ENCODE measurements around the gene PAX3. TPM values are rescaled to one million over a fixed set of nuclear protein-coding genes. Genes with fewer than 3 reads are reported as not detected.
"Not testable (repeated sequence)": the region's sequence is repeated elsewhere in the genome, so short reads cannot be mapped to it uniquely, and the experiment has no call there.

Gene PAX3
- total RNA-seq, 4 donors from 2014 or later: not detected

DNA sequence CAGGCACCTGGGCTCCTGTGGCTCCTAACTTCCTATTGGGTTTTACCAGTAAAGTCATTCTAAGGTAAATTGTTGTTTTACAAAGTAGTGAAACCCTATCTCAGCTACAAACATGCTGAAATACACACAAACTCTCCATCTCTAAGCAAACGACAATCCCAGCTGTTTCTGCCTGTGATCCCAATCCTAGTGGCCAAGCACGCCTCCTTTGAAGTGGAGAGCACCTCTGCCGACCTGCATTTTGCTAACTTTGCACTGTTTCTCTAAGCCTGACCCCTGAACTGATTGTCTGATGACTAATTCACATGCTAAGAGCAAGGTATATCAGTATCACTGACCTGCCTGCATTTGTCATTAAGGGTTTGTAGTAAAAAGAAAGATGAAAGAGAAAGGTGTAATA, 124.3 kb downstream of the PAX3 start:
- Histone ChIP-seq H3K27me3 (no peaks in the 10 kb centered on the region), H3K9me3 (no peaks in the 10 kb centered on the region), H3K4me1 (no peaks in the 10 kb centered on the region), H3K4me3 (no peak overlapping the region), H3K36me3 (no peaks in the 10 kb centered on the region), H3K27ac (no peak overlapping the region)
- no peak for TF ChIP-seq POLR2A (IDR thresholded peaks at IDR 0.05)
- TF ChIP-seq, protein P1, sequence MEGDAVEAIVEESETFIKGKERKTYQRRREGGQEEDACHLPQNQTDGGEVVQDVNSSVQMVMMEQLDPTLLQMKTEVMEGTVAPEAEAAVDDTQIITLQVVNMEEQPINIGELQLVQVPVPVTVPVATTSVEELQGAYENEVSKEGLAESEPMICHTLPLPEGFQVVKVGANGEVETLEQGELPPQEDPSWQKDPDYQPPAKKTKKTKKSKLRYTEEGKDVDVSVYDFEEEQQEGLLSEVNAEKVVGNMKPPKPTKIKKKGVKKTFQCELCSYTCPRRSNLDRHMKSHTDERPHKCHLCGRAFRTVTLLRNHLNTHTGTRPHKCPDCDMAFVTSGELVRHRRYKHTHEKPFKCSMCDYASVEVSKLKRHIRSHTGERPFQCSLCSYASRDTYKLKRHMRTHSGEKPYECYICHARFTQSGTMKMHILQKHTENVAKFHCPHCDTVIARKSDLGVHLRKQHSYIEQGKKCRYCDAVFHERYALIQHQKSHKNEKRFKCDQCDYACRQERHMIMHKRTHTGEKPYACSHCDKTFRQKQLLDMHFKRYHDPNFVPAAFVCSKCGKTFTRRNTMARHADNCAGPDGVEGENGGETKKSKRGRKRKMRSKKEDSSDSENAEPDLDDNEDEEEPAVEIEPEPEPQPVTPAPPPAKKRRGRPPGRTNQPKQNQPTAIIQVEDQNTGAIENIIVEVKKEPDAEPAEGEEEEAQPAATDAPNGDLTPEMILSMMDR (IDR thresholded peaks at IDR 0.05): no peak
- DNase-seq: no peak

DNA sequence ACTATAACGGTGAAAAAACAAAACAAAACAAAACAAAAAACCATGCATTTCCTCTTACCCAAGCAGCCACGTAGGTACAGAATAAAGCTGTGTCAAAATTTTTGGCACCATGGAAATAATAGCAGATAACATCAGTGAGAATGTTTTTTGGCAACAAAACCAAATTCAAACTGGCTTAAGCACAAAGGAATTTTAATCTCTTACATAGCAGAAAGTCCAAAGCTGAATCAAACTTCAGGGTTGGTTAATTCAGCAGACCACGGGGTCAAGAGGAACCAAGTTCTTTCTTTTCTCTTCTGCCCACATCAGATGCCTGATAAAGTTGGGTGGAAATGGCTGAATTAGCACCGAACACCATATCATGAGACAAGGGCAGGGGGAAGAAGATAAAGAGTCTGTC, 129.5 kb downstream of the PAX3 start:
- no peaks in the 10 kb centered on the region for H3K9me3 ChIP-seq
- no peak for TF ChIP-seq POLR2A (IDR thresholded peaks at IDR 0.05)
- TF ChIP-seq, protein P1 (IDR thresholded peaks at IDR 0.05): no peak
- no peaks in the 10 kb centered on the region for H3K27me3 ChIP-seq
- no peaks in the 10 kb centered on the region for H3K4me1 ChIP-seq
- no peaks in the 10 kb centered on the region for H3K36me3 ChIP-seq
- no peak overlapping the region for H3K27ac ChIP-seq
- no peak for DNase-seq
- H3K4me3 ChIP-seq: no peak overlapping the region

DNA sequence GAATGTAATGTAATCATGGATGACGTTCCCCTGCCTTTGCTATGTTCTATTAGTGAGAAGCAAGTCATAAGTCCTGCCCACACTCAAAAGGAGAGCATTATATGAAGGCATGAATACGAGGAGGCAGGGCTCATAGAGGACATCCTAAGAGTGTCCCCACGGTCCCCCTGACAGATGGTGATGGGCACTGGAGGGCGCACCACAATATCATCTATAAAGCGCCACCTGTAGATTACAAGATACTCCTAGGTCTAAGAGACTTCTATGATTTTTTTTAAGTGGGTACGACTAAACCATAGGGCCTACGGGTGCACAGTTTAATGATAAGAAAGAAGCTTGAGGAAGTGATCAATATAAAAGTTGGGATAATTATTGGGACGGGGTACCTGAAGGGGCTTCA, 131.0 kb downstream of the PAX3 start:
- DNase-seq: no peak

DNA sequence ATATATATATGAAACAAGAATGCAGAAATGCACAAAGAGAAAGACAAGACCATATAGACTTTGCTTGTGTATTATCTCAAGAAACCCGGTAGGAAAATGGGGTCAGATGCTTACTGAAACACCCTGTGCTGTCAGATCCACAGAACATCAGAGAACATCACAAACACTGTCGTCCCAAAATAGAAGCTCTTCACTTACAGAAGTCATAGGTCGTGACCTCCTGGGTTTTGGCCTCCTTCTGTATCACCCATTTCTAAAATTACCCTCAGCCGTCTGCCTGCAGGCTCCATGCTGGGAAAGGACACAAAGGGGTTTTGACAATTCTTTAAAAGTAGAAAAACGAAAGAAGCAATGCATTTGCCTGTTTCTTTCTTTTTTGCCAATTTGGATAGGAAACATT, 137.9 kb downstream of the PAX3 start:
- no peak for TF ChIP-seq POLR2A (IDR thresholded peaks at IDR 0.05)
- TF ChIP-seq, protein P1 (IDR thresholded peaks at IDR 0.05): no peak
- no peak for DNase-seq
- Histone ChIP-seq H3K4me3 (no peak overlapping the region), H3K27ac (no peak overlapping the region), H3K4me1 (no peaks in the 10 kb centered on the region), H3K36me3 (no peaks in the 10 kb centered on the region), H3K27me3 (no peaks in the 10 kb centered on the region), H3K9me3 (no peaks in the 10 kb centered on the region)

More for the DNA sequence above, 131.0 kb downstream of the PAX3 start:
- TF ChIP-seq POLR2A (IDR thresholded peaks at IDR 0.05): no peak
- TF ChIP-seq, protein P1 (IDR thresholded peaks at IDR 0.05): no peak
- Histone ChIP-seq H3K36me3 (no peaks in the 10 kb centered on the region), H3K27me3 (no peaks in the 10 kb centered on the region), H3K4me3 (no peak overlapping the region), H3K4me1 (no peaks in the 10 kb centered on the region), H3K9me3 (no peaks in the 10 kb centered on the region), H3K27ac (no peak overlapping the region)

DNA sequence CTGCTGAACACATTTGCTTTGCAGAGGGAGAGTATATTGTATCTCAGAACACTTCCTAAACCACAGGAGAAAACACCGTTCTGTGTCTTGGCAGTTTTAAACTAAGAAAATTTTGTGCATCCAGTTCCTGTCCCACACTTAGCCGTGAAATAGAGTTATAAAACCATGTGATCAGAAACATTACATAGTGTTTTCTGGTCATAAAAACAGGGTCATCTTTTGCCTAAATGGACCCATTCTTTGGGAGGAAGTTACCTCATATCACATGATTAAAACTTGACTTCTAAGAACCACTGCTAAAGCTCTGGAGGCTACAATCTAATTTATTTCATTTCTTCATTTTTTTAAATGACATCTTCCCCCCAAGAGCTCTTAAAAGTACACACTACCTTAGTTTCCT, 138.7 kb downstream of the PAX3 start:
- no peak for DNase-seq
- Histone ChIP-seq H3K36me3 (no peaks in the 10 kb centered on the region), H3K4me1 (no peaks in the 10 kb centered on the region), H3K27ac (no peak overlapping the region), H3K9me3 (no peaks in the 10 kb centered on the region), H3K4me3 (no peak overlapping the region), H3K27me3 (no peaks in the 10 kb centered on the region)
- TF ChIP-seq, protein P1 (IDR thresholded peaks at IDR 0.05): no peak
- no peak for TF ChIP-seq POLR2A (IDR thresholded peaks at IDR 0.05)

DNA sequence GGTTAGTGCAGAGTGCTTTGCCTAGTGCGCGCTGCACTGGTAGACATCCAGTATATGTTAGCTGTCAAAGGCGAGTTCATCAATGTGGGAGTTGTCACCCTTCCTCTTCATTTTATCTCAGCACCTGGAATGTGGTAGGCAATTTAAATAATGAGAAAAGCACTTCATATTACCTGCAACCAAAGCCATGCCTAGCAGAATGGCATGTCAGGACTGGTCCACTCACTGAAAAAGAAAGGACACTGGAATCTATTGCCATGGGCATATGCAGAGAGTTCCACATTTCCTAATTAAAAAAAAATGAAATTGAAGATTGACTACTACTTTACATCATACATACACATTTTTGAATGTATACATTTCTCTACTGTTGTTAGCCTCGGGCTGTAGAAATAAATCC, 139.6 kb downstream of the PAX3 start:
- TF ChIP-seq, protein P1 (IDR thresholded peaks at IDR 0.05): no peak
- TF ChIP-seq POLR2A (IDR thresholded peaks at IDR 0.05): no peak
- Histone ChIP-seq H3K9me3 (no peaks in the 10 kb centered on the region), H3K4me3 (no peak overlapping the region), H3K4me1 (no peaks in the 10 kb centered on the region), H3K27me3 (no peaks in the 10 kb centered on the region), H3K36me3 (no peaks in the 10 kb centered on the region), H3K27ac (no peak overlapping the region)
- no peak for DNase-seq

DNA sequence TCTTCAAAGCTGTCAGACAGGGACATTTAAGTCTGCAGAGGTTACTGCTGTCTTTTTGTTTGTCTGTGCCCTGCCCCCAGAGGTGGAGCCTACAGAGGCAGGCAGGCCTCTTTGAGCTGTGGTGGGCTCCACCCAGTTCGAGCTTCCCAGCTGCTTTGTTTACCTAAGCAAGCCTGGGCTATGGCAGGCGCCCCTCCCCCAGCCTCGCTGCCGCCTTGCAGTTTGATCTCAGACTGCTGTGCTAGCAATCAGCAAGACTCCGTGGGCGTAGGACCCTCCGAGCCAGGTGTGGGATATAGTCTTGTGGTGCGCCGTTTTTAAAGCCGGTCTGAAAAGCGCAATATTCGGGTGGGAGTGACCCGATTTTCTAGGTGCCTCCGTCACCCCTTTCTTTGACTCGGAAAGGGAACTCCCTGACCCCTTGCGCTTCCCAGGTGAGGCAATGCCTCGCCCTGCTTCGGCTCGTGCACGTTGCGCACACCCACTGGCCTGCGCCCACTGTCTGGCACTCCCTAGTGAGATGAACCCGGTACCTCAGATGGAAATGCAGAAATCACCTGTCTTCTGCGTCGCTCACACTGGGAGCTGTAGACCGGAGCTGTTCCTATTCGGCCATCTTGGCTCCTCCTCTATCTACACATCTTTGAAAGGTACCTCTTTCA, 143.7 kb downstream of the PAX3 start:
- not testable (repeated sequence) for H3K27me3 ChIP-seq, H3K27ac ChIP-seq, H3K36me3 ChIP-seq, H3K4me1 ChIP-seq, H3K9me3 ChIP-seq, DNase-seq, H3K4me3 ChIP-seq

Measured in Peyer's patch (tissue), 4 donors.